Smooth muscle cell (in vitro differentiated cells): Measurements from ENCODE around the gene CACNB2. TPM values are rescaled to one million over a fixed set of nuclear protein-coding genes. Genes with fewer than 3 reads are reported as not detected.

ENCODE experiments used
- DNase-seq: peaks from one replicate; lab custom pipeline; 2025; ENCODE audit not compliant: unreplicated experiment; lab: John Stamatoyannopoulos, UW
- H2AFZ ChIP-seq: fragments of 200-600 bp; sonication (generic); 2 replicates; pipeline ENCODE4 v1.6.0; 2016; ENCODE audit warnings: antibody characterized with exemption, low read depth, mild to moderate bottlenecking
- H3F3A ChIP-seq: fragments of 200-600 bp; sonication (generic); 2 replicates; pipeline ENCODE4 v1.6.0; 2017; ENCODE audit warnings: antibody characterized with exemption, low read depth
- H3K27ac ChIP-seq: fragments of 200-600 bp; sonication (generic); 2 replicates; pipeline ENCODE4 v1.5.1; 2016; ENCODE audit warnings: low read depth, mild to moderate bottlenecking
- H3K27me3 ChIP-seq: fragments of 200-600 bp; sonication (generic); 2 replicates; pipeline ENCODE4 v1.6.1; 2016; ENCODE audit warnings: low read depth, mild to moderate bottlenecking
- H3K36me3 ChIP-seq: fragments of 200-600 bp; sonication (generic); 2 replicates; pipeline ENCODE4 v1.5.1; 2016; ENCODE audit warnings: low read depth
- H3K4me1 ChIP-seq: fragments of 200-600 bp; sonication (generic); 2 replicates; pipeline ENCODE4 v1.5.1; 2016; ENCODE audit warnings: low read depth
- H3K4me2 ChIP-seq: fragments of 200-600 bp; sonication (generic); 2 replicates; pipeline ENCODE4 v1.6.0; 2016; ENCODE audit warnings: mild to moderate bottlenecking
- H3K4me3 ChIP-seq: fragments of 200-600 bp; sonication (generic); 2 replicates; pipeline ENCODE4 v1.5.1; 2016; ENCODE audit warnings: mild to moderate bottlenecking
- H3K79me2 ChIP-seq: fragments of 200-600 bp; sonication (generic); 2 replicates; pipeline ENCODE4 v1.6.0; 2016; ENCODE audit warnings: low read depth, mild to moderate bottlenecking
- H3K9ac ChIP-seq: fragments of 200-600 bp; sonication (generic); 2 replicates; pipeline ENCODE4 v1.6.0; 2016; ENCODE audit warnings: low read depth
- H3K9me3 ChIP-seq: fragments of 200-600 bp; sonication (generic); replicated peaks from 2 replicates; pipeline ENCODE4 v1.5.1; 2016; ENCODE audit warnings: low read depth
- H4K20me1 ChIP-seq: fragments of 200-600 bp; sonication (generic); 2 replicates; pipeline ENCODE4 v1.6.0; 2016; ENCODE audit warnings: low read depth
- WGBS: methylation state at CpG from one replicate; pipeline ENCODE4 v1.1.7; 2016; ENCODE audit warnings: low lambda C conversion rate; 5-methylcytosine and 5-hydroxymethylcytosine counted together
- polyA plus RNA-seq: library from polyadenylated mRNA; unstranded; fragments of >200 nt; fragmentation: Nextera tagmentation; extraction: Ambion mirVana; gene quantifications from 2 replicates; pipeline ENCODE4 v1.2.1, GENCODE V29; 2016
- total RNA-seq: library from RNA; depleted of rRNA; stranded (reverse); fragments of >200 nt; gene quantifications from 2 replicates; pipeline ENCODE4 v1.2.3, GENCODE V29; 2014
- TF ChIP-seq, protein P1 (sequence below): fragments of 200-600 bp; sonication (generic); IDR thresholded peaks from 2 replicates; pipeline ENCODE4 v1.5.1; 2017; ENCODE audit warnings: borderline replicate concordance, mild to moderate bottlenecking, antibody characterized with exemption; ENCODE audit not compliant: insufficient read depth, poor library complexity, severe bottlenecking

Gene CACNB2
- total and polyA plus RNA-seq, 2 experiments from 2014 or later = 0.04 to 1.1 TPM

DNA sequence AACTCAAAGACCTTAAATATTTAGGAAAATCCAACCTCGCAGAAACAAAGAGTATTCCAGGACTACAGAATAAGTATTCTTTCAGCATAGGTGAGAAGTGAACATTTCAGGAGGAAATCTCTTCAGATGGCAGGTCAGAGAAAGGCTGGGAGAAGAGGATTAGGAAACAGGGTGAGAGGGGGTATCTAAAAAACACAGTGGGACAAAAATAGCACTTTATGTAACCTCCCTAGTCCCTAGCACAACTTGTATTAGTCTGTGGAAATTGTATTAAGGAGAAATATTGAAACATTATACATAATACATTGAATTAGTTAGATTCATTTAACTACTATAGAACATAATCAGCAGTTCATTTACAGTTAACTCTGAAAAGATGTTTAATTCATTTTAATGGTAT is 192.3 kb downstream of the CACNB2 start:
- Histone ChIP-seq H3K27ac (no peak overlapping the region), H4K20me1 (no peaks in the 10 kb centered on the region), H3K4me3 (no peak overlapping the region), H3K36me3 (no peaks in the 10 kb centered on the region), H3K9me3 (no peaks in the 10 kb centered on the region), H3K4me2 (no peak overlapping the region), H3K79me2 (no peaks in the 10 kb centered on the region), H3F3A (no peaks in the 10 kb centered on the region), H2AFZ (no peak overlapping the region), H3K4me1 (peaks cover 3% of the 10 kb centered on the region), H3K27me3 (no peaks in the 10 kb centered on the region), H3K9ac (no peak overlapping the region)
- TF ChIP-seq, protein P1, sequence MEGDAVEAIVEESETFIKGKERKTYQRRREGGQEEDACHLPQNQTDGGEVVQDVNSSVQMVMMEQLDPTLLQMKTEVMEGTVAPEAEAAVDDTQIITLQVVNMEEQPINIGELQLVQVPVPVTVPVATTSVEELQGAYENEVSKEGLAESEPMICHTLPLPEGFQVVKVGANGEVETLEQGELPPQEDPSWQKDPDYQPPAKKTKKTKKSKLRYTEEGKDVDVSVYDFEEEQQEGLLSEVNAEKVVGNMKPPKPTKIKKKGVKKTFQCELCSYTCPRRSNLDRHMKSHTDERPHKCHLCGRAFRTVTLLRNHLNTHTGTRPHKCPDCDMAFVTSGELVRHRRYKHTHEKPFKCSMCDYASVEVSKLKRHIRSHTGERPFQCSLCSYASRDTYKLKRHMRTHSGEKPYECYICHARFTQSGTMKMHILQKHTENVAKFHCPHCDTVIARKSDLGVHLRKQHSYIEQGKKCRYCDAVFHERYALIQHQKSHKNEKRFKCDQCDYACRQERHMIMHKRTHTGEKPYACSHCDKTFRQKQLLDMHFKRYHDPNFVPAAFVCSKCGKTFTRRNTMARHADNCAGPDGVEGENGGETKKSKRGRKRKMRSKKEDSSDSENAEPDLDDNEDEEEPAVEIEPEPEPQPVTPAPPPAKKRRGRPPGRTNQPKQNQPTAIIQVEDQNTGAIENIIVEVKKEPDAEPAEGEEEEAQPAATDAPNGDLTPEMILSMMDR = no peak
- no peak for DNase-seq
- WGBS = 96% methylated on average over 1 of the region's 1 CpG

DNA sequence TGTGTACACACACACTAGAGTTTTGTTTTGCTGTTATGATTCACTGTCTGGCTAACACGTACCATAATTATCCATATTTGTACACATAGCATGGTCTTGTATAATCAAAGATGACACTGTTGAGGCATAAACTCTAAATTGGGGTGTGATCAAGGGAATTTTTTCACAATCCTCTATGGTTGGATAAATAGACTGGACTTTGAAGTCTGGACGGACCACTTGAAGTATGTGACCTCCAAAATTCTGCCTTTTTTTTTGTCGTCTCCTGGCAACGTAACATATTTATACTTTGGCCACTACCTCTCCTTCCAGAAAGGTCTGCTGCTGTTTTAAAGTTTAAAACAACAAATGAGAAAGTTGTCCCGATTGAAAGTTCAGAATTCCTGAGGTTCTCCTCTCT is 193.4 kb downstream of the CACNB2 start:
- no peak overlapping the region for H3K4me2 ChIP-seq
- no peaks in the 10 kb centered on the region for H3F3A ChIP-seq
- H4K20me1 ChIP-seq = no peaks in the 10 kb centered on the region
- WGBS = 87% methylated on average over 5 of the region's 5 CpGs
- H3K9me3 ChIP-seq = no peaks in the 10 kb centered on the region
- no peak for DNase-seq
- H3K4me3 ChIP-seq = no peak overlapping the region
- H3K4me1 ChIP-seq = peaks cover 3% of the 10 kb centered on the region
- no peaks in the 10 kb centered on the region for H3K79me2 ChIP-seq
- H3K27ac ChIP-seq = no peak overlapping the region
- TF ChIP-seq, protein P1 = no peak
- H3K36me3 ChIP-seq = no peaks in the 10 kb centered on the region
- no peaks in the 10 kb centered on the region for H3K27me3 ChIP-seq
- no peak overlapping the region for H2AFZ ChIP-seq
- H3K9ac ChIP-seq = no peak overlapping the region

DNA sequence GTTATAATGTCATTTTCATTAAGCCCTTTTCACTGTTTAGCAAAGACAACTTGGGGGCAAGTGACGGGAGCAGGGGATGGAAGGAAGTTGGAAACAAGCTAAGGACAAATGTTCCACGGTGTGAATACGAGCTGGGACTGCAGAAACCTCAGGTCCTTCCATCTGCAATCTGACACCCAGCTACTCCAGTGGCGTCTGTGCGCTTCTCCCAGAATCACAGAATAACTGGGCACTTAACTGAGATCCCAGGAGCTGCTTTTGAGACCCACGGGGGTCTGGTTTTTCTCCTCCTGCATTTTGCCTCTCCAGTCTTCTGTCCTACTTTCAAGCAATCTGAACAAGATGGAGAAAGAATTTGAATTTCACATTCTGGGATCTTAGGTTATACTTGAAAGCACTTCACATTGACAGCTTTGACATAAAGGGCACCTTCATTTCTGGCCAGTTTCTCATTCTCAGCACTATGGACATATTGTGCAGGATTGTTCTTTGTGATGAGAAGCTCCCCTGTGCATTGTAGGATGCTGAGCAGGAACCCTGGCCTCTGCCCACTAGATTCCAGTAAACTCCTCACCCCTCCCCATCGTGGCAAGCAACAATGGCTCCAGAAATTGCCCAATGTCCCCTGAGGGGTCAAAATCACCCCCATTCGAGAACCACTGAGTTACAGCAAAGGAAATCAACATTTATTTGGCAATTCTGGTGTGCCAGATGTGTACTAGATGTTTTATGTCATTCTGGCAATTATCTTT is 194.1 kb downstream of the CACNB2 start:
- no peak overlapping the region for H3K9ac ChIP-seq
- no peak for DNase-seq
- TF ChIP-seq, protein P1 = no peak
- 62% methylated on average over 8 of the region's 8 CpGs for WGBS
- no peaks in the 10 kb centered on the region for H4K20me1 ChIP-seq
- H3K79me2 ChIP-seq = no peaks in the 10 kb centered on the region
- no peak overlapping the region for H3K4me3 ChIP-seq
- peaks cover 3% of the 10 kb centered on the region for H3K4me1 ChIP-seq
- H3K27ac ChIP-seq = no peak overlapping the region
- no peak overlapping the region for H2AFZ ChIP-seq
- H3F3A ChIP-seq = no peaks in the 10 kb centered on the region
- no peak overlapping the region for H3K4me2 ChIP-seq
- H3K9me3 ChIP-seq = no peaks in the 10 kb centered on the region
- no peaks in the 10 kb centered on the region for H3K27me3 ChIP-seq
- no peaks in the 10 kb centered on the region for H3K36me3 ChIP-seq
